Upper lobe of right lung (tissue), 1 donor: ENCODE data around the gene OR10T2. TPM values are rescaled to one million over a fixed set of nuclear protein-coding genes. Genes with fewer than 3 reads are reported as not detected.

Source experiments
- ATAC-seq: fragments of 200-7000 bp; cut with Tn5 transposase; one replicate; pipeline ENCODE4 v1.9.1; 2020; ENCODE audit warnings: mild to moderate bottlenecking, moderate library complexity
- DNase-seq: peaks from one replicate; pipeline ENCODE4 v3.0.0-alpha.2; 2020
- H3K27ac ChIP-seq: fragments of 200-600 bp; one replicate; pipeline ENCODE4 v1.8.0; 2022
- H3K27me3 ChIP-seq: fragments of 200-600 bp; one replicate; pipeline ENCODE4 v1.8.0; 2022; ENCODE audit warnings: mild to moderate bottlenecking
- H3K36me3 ChIP-seq: fragments of 200-600 bp; one replicate; pipeline ENCODE4 v1.8.0; 2022
- H3K4me1 ChIP-seq: fragments of 200-600 bp; one replicate; pipeline ENCODE4 v1.8.0; 2022
- H3K4me3 ChIP-seq: fragments of 200-600 bp; one replicate; pipeline ENCODE4 v1.8.0; 2022; ENCODE audit warnings: mild to moderate bottlenecking
- H3K9me3 ChIP-seq: fragments of 200-600 bp; one replicate; pipeline ENCODE4 v1.8.0; 2022
- intact Hi-C: fragments of 100-400 bp; cut with DNase I; formaldehyde crosslinking; loops from one replicate; pipeline ENCODE4 v1.11.0; 2022
- total RNA-seq: library from RNA; stranded (reverse); fragmentation: NEBNext Ultra II Directional; extraction: Animal tissue kit (Norgen Biotek cat#: 25700); gene quantifications from one replicate; pipeline ENCODE4 v1.2.1, GENCODE V29; 2021
- TF ChIP-seq, protein P1 (sequence below): fragments of 200-600 bp; IDR thresholded peaks from one replicate; pipeline ENCODE4 v1.8.0; 2022; ENCODE audit warnings: antibody characterized with exemption
- donor health status: DM: no; HTN: yes; CAD: no; lungs with severe emphysema.

The OR10T2 gene
- total RNA-seq, 1 donor from 2014 or later: not detected

DNA sequence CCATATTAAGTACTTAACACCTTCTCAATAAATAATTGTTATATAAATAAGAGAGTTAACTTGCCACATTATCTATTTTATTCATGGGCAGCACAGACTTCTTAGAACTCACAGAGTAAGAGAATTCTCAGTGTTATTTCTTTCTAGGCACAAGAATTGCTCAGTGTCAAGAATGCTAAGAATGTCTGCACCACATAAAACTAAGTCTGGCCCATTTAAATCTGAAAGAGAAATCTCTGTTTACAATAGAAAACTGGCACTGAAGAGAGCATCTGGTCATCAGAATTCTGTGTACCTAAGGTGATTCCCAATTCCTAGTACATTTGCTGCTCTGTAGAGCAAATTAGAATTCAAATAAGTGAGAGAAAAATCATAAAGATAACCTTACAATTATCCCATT lies 22.9 kb upstream of the OR10T2 start:
- no peak for DNase-seq
- no peaks in the 10 kb centered on the region for H3K36me3 ChIP-seq

GRCh38 chr1:158417586-158417985 lies 18.3 kb upstream of the OR10T2 start:
- no peak for DNase-seq
- TF ChIP-seq, protein P1, sequence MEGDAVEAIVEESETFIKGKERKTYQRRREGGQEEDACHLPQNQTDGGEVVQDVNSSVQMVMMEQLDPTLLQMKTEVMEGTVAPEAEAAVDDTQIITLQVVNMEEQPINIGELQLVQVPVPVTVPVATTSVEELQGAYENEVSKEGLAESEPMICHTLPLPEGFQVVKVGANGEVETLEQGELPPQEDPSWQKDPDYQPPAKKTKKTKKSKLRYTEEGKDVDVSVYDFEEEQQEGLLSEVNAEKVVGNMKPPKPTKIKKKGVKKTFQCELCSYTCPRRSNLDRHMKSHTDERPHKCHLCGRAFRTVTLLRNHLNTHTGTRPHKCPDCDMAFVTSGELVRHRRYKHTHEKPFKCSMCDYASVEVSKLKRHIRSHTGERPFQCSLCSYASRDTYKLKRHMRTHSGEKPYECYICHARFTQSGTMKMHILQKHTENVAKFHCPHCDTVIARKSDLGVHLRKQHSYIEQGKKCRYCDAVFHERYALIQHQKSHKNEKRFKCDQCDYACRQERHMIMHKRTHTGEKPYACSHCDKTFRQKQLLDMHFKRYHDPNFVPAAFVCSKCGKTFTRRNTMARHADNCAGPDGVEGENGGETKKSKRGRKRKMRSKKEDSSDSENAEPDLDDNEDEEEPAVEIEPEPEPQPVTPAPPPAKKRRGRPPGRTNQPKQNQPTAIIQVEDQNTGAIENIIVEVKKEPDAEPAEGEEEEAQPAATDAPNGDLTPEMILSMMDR: no peak
- intact Hi-C loops: no loop called here

More for the DNA sequence above, 22.9 kb upstream of the OR10T2 start:
- Histone ChIP-seq H3K9me3 (no peaks in the 10 kb centered on the region), H3K27me3 (no peaks in the 10 kb centered on the region), H3K4me3 (no peak overlapping the region), H3K4me1 (no peaks in the 10 kb centered on the region), H3K27ac (no peak overlapping the region)
- intact Hi-C loops: no loop called here
- no peak for ATAC-seq
- TF ChIP-seq, protein P1: no peak

GRCh38 chr1:158414651-158415345 lies 15.5 kb upstream of the OR10T2 start:
- Histone ChIP-seq H3K36me3 (no peaks in the 10 kb centered on the region), H3K27ac (no peak overlapping the region), H3K9me3 (no peaks in the 10 kb centered on the region), H3K27me3 (no peaks in the 10 kb centered on the region), H3K4me1 (no peaks in the 10 kb centered on the region), H3K4me3 (no peak overlapping the region)
- ATAC-seq (no peak), DNase-seq (no peak)
- TF ChIP-seq, protein P1: no peak
- intact Hi-C loops: no loop called here

More at GRCh38 chr1:158417586-158417985, 18.3 kb upstream of the OR10T2 start:
- Histone ChIP-seq H3K9me3 (no peaks in the 10 kb centered on the region), H3K27me3 (no peaks in the 10 kb centered on the region), H3K4me1 (no peaks in the 10 kb centered on the region), H3K36me3 (no peaks in the 10 kb centered on the region), H3K4me3 (no peak overlapping the region), H3K27ac (no peak overlapping the region)
- no peak for ATAC-seq

GRCh38 chr1:158407092-158407491 lies 7.8 kb upstream of the OR10T2 start:
- TF ChIP-seq, protein P1: no peak
- Histone ChIP-seq H3K9me3 (no peaks in the 10 kb centered on the region), H3K27ac (no peak overlapping the region), H3K4me1 (no peaks in the 10 kb centered on the region), H3K36me3 (no peaks in the 10 kb centered on the region), H3K4me3 (no peak overlapping the region), H3K27me3 (no peaks in the 10 kb centered on the region)
- intact Hi-C loops: no loop called here
- DNase-seq (no peak), ATAC-seq (no peak)

- no peak overlapping the region for H3K27ac ChIP-seq
- no peaks in the 10 kb centered on the region for H3K36me3 ChIP-seq
- ATAC-seq (no peak), DNase-seq (no peak)
- no peaks in the 10 kb centered on the region for H3K4me1 ChIP-seq
- TF ChIP-seq, protein P1: no peak
- no peaks in the 10 kb centered on the region for H3K9me3 ChIP-seq
- no peaks in the 10 kb centered on the region for H3K27me3 ChIP-seq
- intact Hi-C loops: no loop called here
- H3K4me3 ChIP-seq: no peak overlapping the region
Observed at GRCh38 chr1:158400871-158401270, 1.6 kb upstream of the OR10T2 start.
